Mucosa of rectum (tissue), 2 donors: ENCODE measurements around the gene GIGYF1.
"Not testable (repeated sequence)": the region's sequence is repeated elsewhere in the genome, so short reads cannot be mapped to it uniquely, and the experiment has no call there.

ENCODE experiments used
- H3K27ac ChIP-seq, 2 donors: one replicate each; pipeline ENCODE4 v1.7.0; 2013; ENCODE audit warnings: inconsistent platforms in 2 of 2, low read depth in 2 of 2, low read length in 2 of 2
- H3K27me3 ChIP-seq, 2 donors: one replicate each; pipeline ENCODE4 v1.7.0; 2013; ENCODE audit warnings: low read length in 2 of 2; ENCODE audit not compliant: control insufficient read depth in 2 of 2, insufficient read depth in 2 of 2
- H3K36me3 ChIP-seq, 2 donors: one replicate each; pipeline ENCODE4 v1.7.0; 2013; ENCODE audit warnings: low read length in 2 of 2; ENCODE audit not compliant: control insufficient read depth in 2 of 2, insufficient read depth in 2 of 2
- H3K4me1 ChIP-seq, 2 donors: one replicate each; pipeline ENCODE4 v1.7.0; 2013; ENCODE audit warnings: low read length in 2 of 2, mild to moderate bottlenecking in 1 of 2; ENCODE audit not compliant: control insufficient read depth in 2 of 2, insufficient read depth in 2 of 2
- H3K4me3 ChIP-seq, 2 donors: one replicate each; pipeline ENCODE4 v1.7.0; 2013; ENCODE audit warnings: low read length in 2 of 2
- H3K9ac ChIP-seq, 2 donors: one replicate each; pipeline ENCODE4 v1.7.0; 2013; ENCODE audit warnings: low read length in 2 of 2, low read depth in 1 of 2, mild to moderate bottlenecking in 1 of 2
- H3K9me3 ChIP-seq, 2 donors: one replicate each; pipeline ENCODE4 v1.7.0; 2013; ENCODE audit warnings: low read length in 2 of 2; ENCODE audit not compliant: control insufficient read depth in 2 of 2
- donor health status: healthy.
- donor health status: Normal muscosa, but diverticular disease.

GIGYF1 gene

DNA sequence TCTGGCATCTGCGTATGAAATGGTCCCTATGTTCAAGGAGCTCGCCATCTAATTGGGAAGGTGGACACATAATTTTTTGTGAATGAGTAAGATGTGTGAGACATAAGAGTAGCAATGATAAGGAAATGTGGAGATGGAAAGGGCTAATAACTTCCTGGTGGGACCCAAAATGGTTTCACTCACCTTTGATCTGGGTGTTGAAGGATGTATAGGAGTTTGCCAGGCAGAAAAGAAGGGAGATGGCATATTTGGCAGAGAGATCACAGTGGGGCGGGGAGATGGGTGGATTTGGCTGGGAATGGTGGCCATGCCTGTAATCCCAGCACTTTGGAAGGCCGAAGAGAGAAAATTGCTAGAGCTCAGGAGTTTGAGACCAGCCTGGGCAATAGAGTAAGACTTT, 16.4 kb upstream of the GIGYF1 start:
- H3K27me3 ChIP-seq, result no peaks in the 10 kb centered on the region
- no peak overlapping the region for H3K27ac ChIP-seq
- no peak overlapping the region for H3K4me3 ChIP-seq
- no peak overlapping the region for H3K9ac ChIP-seq
- H3K4me1 ChIP-seq, result peaks cover 8% of the 10 kb centered on the region in 2 donors
- no peaks in the 10 kb centered on the region for H3K9me3 ChIP-seq
- peaks cover 0 to 2% of the 10 kb centered on the region in 2 donors for H3K36me3 ChIP-seq

DNA sequence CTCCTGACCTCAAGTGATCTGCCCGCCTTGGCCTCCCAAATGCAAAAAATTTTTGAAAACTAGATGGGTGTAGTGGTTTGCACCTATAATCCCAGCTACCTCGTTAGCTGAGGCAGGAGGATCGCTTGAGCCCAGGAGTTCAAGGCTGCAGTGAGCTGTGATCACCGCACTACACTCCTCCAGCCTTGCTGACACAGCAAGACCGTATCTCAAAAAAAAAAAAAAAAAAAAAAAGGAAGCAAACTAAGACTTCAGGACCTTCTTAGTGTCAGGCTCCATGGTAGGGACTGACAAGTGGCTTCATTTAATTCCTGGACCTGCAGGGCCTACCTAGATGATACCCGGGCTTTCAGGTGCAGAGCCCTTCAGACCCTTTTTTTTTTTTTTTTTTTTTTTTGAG, 14.3 kb upstream of the GIGYF1 start:
- Histone ChIP-seq H3K27ac (no peak overlapping the region), H3K27me3 (no peaks in the 10 kb centered on the region), H3K4me1 (peaks cover 13 to 15% of the 10 kb centered on the region in 2 donors), H3K36me3 (peaks cover 0 to 2% of the 10 kb centered on the region in 2 donors), H3K9ac (no peak overlapping the region), H3K9me3 (no peaks in the 10 kb centered on the region), H3K4me3 (no peak overlapping the region)

DNA sequence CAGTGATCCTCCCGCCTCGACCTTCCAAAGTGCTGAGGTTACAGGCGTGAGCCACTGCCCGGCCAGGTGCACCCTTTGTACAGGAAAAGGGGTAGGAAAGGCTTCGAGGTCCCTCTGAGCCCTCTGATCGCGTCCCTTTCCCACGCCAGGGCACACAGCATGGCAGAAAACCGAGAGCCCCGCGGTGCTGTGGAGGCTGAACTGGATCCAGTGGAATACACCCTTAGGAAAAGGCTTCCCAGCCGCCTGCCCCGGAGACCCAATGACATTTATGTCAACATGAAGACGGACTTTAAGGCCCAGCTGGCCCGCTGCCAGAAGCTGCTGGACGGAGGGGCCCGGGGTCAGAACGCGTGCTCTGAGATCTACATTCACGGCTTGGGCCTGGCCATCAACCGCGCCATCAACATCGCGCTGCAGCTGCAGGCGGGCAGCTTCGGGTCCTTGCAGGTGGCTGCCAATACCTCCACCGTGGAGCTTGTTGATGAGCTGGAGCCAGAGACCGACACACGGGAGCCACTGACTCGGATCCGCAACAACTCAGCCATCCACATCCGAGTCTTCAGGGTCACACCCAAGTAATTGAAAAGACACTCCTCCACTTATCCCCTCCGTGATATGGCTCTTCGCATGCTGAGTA, 12.7 kb upstream of the GIGYF1 start:
- H3K9me3 ChIP-seq, result no peaks in the 10 kb centered on the region
- peaks cover 13 to 15% of the 10 kb centered on the region in 2 donors for H3K4me1 ChIP-seq
- H3K36me3 ChIP-seq, result peaks cover 0 to 2% of the 10 kb centered on the region in 2 donors
- no peaks in the 10 kb centered on the region for H3K27me3 ChIP-seq
- H3K4me3 ChIP-seq, result peak overlapping the region; percentile 88 to 93
- H3K27ac ChIP-seq, result peak overlapping the region in 1 of 2 donors; percentile 97
- peak overlapping the region; percentile 79 to 83 for H3K9ac ChIP-seq

DNA sequence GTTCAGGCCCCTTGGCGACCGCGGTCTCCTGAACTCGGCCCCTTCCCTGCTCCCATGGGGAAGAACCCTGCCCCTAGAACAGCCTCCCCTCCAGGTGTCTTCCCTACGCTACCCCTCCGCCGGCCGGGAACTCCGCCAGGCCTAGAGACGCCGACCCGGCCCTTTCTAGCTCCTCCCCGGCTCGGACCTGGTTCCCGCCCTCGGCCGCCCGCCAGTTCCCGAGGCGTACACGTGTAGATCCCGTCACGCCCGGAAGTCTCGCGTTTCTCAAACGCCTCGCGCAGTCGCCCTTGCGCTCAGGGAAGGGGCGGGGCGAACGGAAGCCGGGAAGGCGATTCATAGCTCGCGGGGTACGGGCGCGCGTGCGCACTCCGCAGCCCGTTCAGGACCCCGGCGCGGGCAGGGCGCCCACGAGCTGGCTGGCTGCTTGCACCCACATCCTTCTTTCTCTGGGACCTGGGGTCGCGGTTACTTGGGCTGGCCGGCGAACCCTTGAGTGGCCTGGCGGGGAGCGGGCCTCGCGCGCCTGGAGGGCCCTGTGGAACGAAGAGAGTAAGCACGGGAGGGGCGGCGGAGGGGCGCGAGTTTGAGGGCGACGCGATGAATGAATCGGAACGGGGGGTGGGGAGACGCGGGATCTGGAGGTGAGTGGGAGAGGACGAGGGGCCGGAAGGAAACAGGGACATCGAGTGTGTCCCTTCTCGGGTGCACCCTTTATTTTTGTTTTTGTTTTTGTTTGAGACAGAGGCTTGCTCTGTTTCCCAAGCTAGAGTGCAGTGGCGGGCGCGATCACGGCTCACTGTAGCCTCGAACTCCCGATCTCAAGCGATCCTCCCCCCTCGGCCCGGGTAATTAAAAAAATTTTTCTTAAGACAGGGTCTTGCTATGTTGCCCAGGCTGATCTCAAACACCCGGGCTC, 12.0 kb upstream of the GIGYF1 start, which contains the start of gene POP7:
Gene POP7 (plus strand): TSS at position 369 of the 919 bp plus-strand sequence. CDS start 710 bp downstream, outside the sequence.
- peaks cover 13 to 15% of the 10 kb centered on the region in 2 donors for H3K4me1 ChIP-seq
- H3K9me3 ChIP-seq, result no peaks in the 10 kb centered on the region
- H3K27ac ChIP-seq, result peak within 1 kb of the TSS; percentile 85 to 97
- peak within 1 kb of the TSS; percentile 79 to 97 for H3K9ac ChIP-seq
- H3K27me3 ChIP-seq, result no peaks in the 10 kb centered on the region
- H3K4me3 ChIP-seq, result peak within 1 kb of the TSS; percentile 88 to 93
- H3K36me3 ChIP-seq, result peaks cover 0 to 2% of the 10 kb centered on the region in 2 donors

DNA sequence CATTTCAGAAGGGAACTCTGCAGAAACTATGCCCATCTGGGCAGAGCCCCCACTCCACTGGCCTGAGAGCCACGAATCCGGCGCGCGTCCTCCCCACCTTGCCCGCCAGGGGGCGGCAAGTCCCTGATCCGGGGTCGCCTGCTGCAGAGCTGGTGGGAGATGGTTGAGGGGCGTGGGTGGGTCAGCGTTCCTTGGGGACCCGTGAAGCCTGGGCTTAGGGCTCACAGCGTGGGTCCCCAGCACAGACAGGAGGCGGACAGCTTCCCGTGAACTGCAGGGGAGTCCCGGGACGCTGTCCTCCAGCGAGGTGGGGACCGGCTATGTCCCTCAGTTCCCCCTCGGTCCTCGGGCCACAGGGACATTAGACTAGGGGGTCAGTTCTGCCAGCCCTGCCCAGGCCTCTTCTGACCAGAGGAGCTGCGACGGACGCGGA, 11.3 kb upstream of the GIGYF1 start:
- H3K4me1 ChIP-seq, result peaks cover 13 to 15% of the 10 kb centered on the region in 2 donors
- peak overlapping the region; percentile 79 to 97 for H3K9ac ChIP-seq
- peak overlapping the region; percentile 88 to 93 for H3K4me3 ChIP-seq
- peaks cover 0 to 2% of the 10 kb centered on the region in 2 donors for H3K36me3 ChIP-seq
- H3K9me3 ChIP-seq, result no peaks in the 10 kb centered on the region
- peak overlapping the region; percentile 85 to 97 for H3K27ac ChIP-seq
- H3K27me3 ChIP-seq, result no peaks in the 10 kb centered on the region

DNA sequence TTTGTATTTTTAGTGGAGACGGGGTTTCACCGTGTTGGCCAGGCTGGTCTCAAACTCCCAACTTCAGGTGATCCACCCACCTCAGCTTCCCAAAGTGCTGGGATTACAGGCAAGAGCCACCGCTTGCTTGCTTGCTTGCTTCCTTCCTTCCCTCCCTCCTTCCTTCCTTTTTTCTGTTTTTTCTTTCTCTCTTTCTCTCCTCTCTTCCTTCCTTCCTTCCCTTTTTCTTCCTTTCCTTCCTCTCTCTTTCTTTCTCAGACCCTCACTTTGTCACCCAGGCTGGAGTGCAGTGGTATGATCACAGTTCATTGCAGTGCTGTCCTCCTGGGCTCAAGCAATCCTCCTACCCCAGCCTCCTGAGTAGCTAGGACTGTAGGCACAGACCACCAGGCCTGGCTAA, 7.0 kb upstream of the GIGYF1 start:
- H3K9ac ChIP-seq, H3K36me3 ChIP-seq, H3K9me3 ChIP-seq, H3K27me3 ChIP-seq, H3K4me3 ChIP-seq, H3K27ac ChIP-seq, H3K4me1 ChIP-seq: not testable (repeated sequence)

DNA sequence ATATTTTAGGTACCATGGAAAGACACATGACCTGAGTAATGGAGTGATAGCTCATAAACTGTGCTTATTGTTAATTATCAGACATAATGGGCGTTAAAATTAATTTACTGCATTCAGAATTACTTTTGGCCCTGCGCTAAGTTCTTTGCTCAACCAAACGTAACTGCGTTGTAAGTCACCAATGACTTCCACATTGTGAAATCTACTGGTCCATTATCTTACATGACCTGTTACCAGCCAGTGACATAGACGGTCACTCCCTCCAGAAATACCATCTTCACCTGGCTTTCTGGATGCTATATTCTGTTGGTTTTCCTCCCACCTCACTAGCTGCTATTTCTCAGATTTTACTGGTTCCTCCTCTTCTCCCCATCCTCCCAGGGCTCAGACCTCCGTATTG, 5.0 kb upstream of the GIGYF1 start:
- Histone ChIP-seq H3K9ac (no peak overlapping the region), H3K27ac (no peak overlapping the region), H3K36me3 (no peaks in the 10 kb centered on the region), H3K27me3 (peaks cover 6 to 7% of the 10 kb centered on the region in 2 donors), H3K4me3 (no peak overlapping the region), H3K4me1 (no peaks in the 10 kb centered on the region), H3K9me3 (no peaks in the 10 kb centered on the region)

DNA sequence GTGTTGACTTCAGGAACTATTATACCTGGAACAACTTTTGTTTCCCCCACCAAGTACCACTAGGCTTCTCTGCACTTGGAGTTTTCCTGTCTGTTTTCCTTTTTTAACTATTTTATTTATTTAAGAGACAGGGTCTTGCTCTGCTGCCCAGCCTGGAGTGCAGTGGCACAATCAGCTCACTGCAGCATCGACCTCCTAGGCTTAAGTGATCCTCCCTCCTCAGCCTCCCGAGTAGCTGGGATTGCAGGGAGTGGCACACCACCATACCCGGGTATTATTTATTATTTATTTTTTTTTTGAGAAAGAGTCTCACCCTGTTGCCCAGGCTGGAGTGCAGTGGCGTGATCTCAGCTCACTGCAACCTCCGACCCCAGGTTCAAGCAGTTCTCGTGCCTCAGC, 2.1 kb upstream of the GIGYF1 start:
- Histone ChIP-seq H3K9ac (no peak overlapping the region), H3K27me3 (peaks cover 6 to 7% of the 10 kb centered on the region in 2 donors), H3K27ac (no peak overlapping the region), H3K36me3 (no peaks in the 10 kb centered on the region), H3K4me1 (peaks cover 16 to 19% of the 10 kb centered on the region in 2 donors), H3K4me3 (no peak overlapping the region), H3K9me3 (no peaks in the 10 kb centered on the region)

DNA sequence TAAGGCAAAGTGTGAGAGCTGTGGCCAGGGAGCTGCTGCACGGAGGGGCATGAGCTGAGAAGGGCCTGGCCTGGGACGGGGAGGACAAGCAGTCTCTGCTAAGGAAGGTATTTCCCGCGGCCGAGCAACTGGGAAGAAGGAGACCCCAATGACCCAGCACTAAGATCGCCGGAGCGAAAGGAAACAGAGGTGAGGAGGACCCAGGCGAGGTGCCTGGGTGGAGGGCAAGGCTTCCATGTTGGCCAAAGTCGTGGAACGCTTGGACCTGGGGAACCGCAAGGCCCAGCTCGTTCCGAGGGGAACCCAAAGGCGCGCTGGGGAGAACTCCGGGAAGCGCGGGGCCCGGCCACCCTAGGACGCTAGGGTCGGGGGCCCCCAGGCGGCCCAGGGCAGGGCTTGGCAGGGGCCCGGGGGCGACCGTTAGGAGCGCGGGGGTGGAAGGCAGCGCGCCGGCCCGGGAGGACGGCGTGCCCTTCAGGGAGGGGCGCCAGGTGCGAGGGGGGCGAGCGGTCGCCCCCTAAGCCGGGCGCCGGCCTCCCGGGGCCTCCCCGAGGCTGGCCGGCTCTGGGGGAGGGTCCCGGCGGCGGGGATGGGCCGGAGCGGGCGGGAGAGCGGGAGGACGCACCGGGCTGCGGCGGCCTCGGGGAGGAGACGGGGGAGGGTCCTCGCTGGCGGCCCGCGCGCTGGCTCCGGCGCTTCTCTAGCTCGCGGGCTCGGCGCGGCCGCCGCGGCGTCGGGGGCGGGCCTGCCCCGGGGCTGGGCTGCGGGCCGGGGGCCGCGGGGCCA, 545 bp downstream of the GIGYF1 start:
- Histone ChIP-seq H3K4me1 (peaks cover 16 to 19% of the 10 kb centered on the region in 2 donors), H3K9ac (peak overlapping the region; percentile 70 to 75), H3K4me3 (peak overlapping the region; percentile 59 to 81), H3K36me3 (peaks cover 4 to 6% of the 10 kb centered on the region in 2 donors), H3K27ac (peak overlapping the region in 1 of 2 donors; percentile 23), H3K27me3 (no peaks in the 10 kb centered on the region), H3K9me3 (no peaks in the 10 kb centered on the region)
